NCI-H2227 (cell line): Measurements from ENCODE around the gene MTARC2.

ENCODE experiments used
- DNase-seq: peaks from one replicate; lab custom pipeline; 2025; ENCODE audit not compliant: unreplicated experiment; lab: John Stamatoyannopoulos, UW

The MTARC2 gene

DNA sequence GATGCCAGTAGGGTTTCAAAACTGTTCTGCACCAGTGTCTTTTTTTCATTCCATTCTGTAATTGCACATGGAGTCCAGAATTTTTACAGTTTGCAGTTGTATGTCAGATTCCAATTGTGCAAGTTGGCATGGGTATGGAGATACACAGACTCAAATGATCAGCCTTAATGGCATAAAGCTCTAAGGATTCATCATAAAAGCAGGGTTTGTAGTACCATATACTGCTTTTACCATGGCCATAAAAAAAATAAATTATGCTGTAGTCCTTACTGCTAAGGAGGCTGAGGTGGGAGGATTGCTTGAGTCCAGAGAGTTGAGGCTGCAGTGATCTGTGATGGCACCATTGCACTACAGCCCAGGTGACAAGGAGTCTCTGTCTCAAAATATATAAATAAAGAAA is 48.9 kb downstream of the MTARC2 start:
- no peak for DNase-seq

- DNase-seq, result no peak
Measured at GRCh38 chr1:220797553-220797952, 49.4 kb downstream of the MTARC2 start.

- no peak for DNase-seq
Measured at GRCh38 chr1:220798338-220798737, 50.2 kb downstream of the MTARC2 start.

- DNase-seq, result no peak
Measured at GRCh38 chr1:220800262-220800661, 52.1 kb downstream of the MTARC2 start.

- peak; percentile 20 for DNase-seq
Measured at GRCh38 chr1:220803401-220804201, 55.5 kb downstream of the MTARC2 start.

GRCh38 chr1:220804202-220804586 is 56.1 kb downstream of the MTARC2 start:
- no peak for DNase-seq

DNA sequence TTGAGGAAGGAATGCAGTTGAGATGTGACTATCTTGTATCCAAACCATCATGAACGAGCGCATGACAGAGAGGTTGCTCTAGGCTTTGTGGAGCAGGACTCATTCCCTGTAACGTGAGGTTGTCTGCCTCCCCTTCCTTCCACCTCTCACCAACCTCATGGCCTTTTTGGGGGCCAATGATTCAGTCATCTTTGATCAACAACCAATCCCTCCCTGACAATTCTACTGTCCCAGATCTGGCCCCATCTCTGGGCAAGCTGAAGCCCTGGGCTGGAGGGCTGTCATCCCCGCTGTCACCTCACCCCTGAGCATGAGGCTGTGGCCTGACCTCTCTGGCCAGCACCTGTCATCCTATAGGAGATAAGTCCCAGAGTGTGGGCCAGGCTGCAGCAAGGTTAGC is 58.3 kb downstream of the MTARC2 start:
- no peak for DNase-seq

- peak; percentile 55 for DNase-seq
Measured at GRCh38 chr1:220807726-220808125, 59.6 kb downstream of the MTARC2 start.

DNA sequence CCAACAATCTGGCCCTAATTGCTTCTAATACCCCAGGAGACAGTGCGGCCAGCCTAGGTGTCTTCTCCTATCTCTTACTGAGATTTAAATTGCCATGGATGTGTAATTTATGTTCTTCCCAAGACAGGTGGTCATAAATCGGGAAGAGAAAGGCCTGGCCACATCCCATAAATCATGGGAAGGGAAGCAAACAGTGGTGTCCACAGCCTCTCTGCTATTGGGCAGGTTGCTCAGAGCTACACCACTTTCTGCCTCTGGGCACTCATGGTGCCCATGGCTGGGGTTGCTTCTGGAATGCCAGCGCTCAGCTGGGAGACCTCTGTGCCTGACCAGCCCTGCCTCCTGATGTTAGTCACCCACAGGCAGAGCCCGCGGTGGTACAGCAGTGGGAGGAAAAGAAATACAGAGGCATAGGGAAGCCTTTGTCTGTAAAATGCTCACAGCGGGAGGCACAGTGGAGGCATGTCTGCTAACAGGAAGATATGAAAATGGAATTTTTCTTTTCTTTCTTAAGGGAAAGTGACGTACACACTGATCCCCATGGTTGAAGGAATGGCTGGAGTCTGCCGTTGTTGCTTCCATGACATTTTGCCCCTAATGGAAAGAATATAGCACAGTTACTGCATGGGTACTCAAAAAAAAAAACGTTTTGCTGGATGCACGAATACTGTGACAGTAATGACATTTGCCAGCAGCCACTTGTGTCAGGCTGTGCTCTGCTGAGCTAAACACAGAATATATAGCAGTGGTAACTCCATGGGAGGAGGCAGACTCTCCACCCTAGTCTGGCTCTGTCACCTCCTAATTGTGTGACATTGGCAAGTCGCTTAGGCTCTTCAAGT is 60.4 kb downstream of the MTARC2 start:
- DNase-seq, result peak; percentile 92

- no peak for DNase-seq
Measured at GRCh38 chr1:220809187-220809550, 61.0 kb downstream of the MTARC2 start.

DNA sequence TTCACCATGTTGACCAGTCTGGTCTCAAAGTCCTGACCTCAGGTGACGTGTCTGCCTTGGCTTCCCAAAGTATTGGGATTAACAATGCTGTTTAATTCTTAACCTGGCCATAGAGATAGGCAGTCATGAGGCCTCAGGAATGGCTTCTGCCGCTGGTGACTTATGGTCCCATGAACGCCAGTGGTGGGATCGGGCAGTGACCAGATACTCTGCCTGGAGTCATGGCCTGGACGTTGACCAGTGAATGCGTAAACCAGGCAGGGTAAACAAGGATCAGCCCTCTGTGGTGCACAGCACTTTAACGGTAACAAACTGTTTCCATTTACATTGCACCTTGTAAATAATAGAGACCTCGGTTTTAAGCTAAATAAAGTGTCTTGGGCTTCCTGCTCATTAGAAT is 61.6 kb downstream of the MTARC2 start:
- DNase-seq, result no peak

DNA sequence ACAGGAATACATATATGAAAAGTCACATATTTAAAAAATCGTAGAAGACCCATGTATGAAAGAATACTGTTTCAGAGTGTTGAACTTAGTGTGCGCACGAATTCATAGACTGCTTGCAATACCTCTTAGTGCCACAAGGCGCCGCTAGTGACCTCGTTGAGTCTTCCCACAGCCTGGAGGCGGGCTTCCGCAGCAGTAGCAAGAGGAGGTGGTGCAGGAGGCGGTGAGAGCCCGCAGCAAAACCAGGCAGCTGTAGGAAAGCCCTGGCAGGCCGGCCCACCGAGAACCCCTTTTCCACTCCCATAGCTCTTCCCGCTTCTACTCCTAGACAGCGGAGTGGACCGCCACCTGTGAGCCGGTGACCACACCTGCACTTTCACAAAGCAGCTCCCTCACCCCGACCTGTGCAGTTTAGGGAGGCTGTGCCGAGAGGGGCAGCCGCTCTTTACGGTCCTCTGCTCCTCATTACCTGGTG is 62.1 kb downstream of the MTARC2 start:
- peak; percentile 84 for DNase-seq

DNA sequence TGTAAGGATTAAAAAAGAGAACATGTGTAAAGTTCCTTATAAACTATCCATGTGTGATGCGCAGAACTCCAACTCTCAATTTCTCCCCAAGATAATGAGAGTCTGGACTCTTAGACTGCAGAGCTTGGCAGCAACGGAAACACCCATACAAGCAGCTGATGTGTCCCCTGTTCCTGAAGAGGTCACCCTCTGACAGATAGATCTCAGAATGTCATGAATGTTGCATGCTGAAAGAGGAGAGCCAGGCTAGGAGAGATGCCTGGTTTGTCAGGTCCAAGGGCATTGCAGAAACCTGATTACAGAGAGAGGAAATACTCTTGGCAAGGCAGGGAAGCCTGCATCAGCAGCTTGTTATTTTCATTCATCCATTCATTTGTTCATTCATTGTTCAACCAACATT is 62.8 kb downstream of the MTARC2 start:
- no peak for DNase-seq

GRCh38 chr1:220811695-220812094 is 63.6 kb downstream of the MTARC2 start:
- no peak for DNase-seq

- DNase-seq, result no peak
Measured at GRCh38 chr1:220812308-220812707, 64.2 kb downstream of the MTARC2 start.

DNA sequence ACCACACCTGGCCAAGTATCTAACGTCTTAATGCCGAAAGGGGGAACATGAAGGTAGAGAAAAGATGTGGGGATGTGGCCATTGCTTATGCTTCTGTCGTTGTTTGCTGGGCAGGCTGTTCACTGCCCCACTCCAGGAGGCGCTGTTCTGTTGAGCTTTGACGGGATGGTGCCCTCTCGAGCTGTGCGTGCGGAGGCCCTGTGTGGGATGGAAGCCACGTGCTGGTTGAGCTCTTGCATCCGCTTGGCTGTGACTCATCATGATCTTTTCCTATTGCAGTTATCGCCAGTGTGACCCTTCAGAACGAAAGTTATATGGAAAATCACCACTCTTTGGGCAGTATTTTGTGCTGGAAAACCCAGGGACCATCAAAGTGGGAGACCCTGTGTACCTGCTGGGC is 64.9 kb downstream of the MTARC2 start:
- no peak for DNase-seq

GRCh38 chr1:220815409-220815808 is 67.3 kb downstream of the MTARC2 start:
- DNase-seq, result no peak

DNA sequence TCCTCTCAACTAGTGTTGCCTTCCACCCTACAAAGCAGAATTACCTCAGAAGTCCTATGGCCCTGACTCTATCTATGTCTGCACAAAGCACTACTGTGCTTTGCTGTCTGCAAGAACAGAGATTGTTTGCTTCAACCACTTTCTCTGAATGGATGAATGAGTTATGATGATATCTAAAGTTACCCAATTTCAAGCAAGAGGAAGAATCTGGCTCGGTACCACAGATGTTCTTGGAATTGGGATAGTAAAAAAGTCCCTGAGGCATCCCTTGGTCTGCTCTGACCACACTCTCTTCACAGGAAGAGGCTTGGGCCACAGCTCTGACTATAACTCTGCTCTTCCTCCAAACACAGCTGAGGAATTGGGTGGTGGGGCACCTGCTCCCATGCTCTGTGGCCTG is 69.8 kb downstream of the MTARC2 start:
- DNase-seq, result no peak

DNA sequence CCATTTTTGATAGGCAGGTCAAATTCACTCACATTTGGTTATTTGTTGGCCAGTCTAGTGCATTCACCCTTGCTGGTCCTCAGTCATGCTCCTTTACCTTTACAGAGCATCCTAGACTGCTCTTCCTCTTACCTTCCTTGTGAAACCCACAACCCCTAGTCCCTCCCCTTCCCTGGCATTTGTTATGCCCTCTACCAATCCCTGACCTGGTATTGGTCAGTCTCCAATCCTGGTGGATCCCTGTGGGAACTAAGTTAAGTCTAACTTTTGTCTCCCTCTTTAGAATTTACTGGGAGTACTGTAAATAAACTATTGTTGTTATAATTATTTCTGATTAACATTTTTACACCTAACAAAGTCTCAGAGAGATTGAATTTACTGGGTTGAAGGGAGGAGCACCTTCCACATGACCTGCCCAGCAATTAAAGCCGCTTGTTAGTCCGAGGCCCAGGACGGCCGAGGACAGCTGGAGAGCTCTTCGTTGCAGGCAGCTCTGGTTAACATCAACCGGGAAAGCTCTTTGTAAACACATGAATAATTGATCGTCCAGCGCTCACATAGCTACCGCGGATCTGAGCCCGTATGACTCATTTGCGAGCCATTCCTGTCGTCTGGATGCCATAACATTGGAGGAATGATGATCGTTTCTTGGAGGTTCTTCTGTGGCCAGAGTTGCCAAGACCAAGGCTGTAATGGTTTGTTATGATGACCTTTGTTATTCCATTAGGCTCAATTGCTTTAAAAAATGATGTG is 70.5 kb downstream of the MTARC2 start:
- no peak for DNase-seq

DNA sequence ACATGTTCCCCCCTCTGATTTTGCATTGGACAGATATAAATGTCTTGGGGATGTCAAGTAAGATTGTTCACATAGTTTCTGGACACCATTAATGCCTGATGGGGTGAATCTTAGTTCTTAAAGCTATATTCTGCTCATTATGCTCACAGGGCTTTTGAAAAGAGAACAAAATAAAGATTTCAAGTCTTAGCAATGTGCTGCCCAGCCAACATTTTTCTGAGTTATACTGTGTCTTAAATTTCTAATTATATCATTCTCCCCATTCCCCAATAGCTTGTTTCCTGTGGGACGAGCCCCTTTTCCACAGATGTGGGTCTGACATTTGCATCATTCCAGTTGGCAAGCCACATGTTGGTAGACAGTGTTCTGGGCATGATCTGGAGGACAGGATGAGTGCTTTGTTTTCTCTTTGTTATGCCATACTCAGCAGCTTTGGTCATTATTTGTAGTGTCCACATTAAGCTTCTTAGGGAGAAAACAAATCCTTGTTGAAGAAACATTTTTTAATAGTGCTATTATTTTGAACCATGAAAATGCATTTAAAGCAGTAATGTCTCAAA is 71.4 kb downstream of the MTARC2 start:
- no peak for DNase-seq
